Rectal smooth muscle tissue (tissue), 1 donor: ENCODE data around the gene ZNF575.
"Not testable (repeated sequence)": the region's sequence is repeated elsewhere in the genome, so short reads cannot be mapped to it uniquely, and the experiment has no call there.

ENCODE experiments used
- H3K27ac ChIP-seq: one replicate; pipeline ENCODE4 v1.7.0; 2013; ENCODE audit warnings: low read depth, low read length, inconsistent platforms
- H3K27me3 ChIP-seq: one replicate; pipeline ENCODE4 v1.7.0; 2013; ENCODE audit warnings: low read length; ENCODE audit not compliant: control insufficient read depth, insufficient read depth
- H3K36me3 ChIP-seq: one replicate; pipeline ENCODE4 v1.7.0; 2013; ENCODE audit warnings: low read length; ENCODE audit not compliant: control insufficient read depth, insufficient read depth
- H3K4me1 ChIP-seq: one replicate; pipeline ENCODE4 v1.7.0; 2013; ENCODE audit warnings: low read length; ENCODE audit not compliant: control insufficient read depth, insufficient read depth
- H3K4me3 ChIP-seq: one replicate; pipeline ENCODE4 v1.7.0; 2013; ENCODE audit warnings: low read length
- H3K9ac ChIP-seq: one replicate; pipeline ENCODE4 v1.7.0; 2013; ENCODE audit warnings: low read length

ZNF575 gene

GRCh38 chr19:43534816-43535761 is 2.1 kb downstream of the ZNF575 start:
- no peak overlapping the region for H3K4me3 ChIP-seq
- no peak overlapping the region for H3K9ac ChIP-seq
- peaks cover 7% of the 10 kb centered on the region for H3K4me1 ChIP-seq
- no peaks in the 10 kb centered on the region for H3K27me3 ChIP-seq
- H3K36me3 ChIP-seq = peaks cover under 1% of the 10 kb centered on the region
- H3K27ac ChIP-seq = peak overlapping the region; percentile 94

GRCh38 chr19:43538922-43539321 is 5.9 kb downstream of the ZNF575 start:
- no peak overlapping the region for H3K27ac ChIP-seq
- no peak overlapping the region for H3K9ac ChIP-seq
- peaks cover 20% of the 10 kb centered on the region for H3K36me3 ChIP-seq
- H3K4me1 ChIP-seq = peaks cover 4% of the 10 kb centered on the region
- no peaks in the 10 kb centered on the region for H3K27me3 ChIP-seq
- H3K4me3 ChIP-seq = no peak overlapping the region

GRCh38 chr19:43540381-43540780 is 7.4 kb downstream of the ZNF575 start:
- peaks cover 29% of the 10 kb centered on the region for H3K36me3 ChIP-seq
- no peaks in the 10 kb centered on the region for H3K4me1 ChIP-seq
- H3K27me3 ChIP-seq = no peaks in the 10 kb centered on the region
- H3K9ac ChIP-seq = no peak overlapping the region
- no peak overlapping the region for H3K27ac ChIP-seq
- no peak overlapping the region for H3K4me3 ChIP-seq

GRCh38 chr19:43541920-43542650 is 9.1 kb downstream of the ZNF575 start:
- Histone ChIP-seq H3K4me3 (no peak overlapping the region), H3K36me3 (peaks cover 36% of the 10 kb centered on the region), H3K9ac (no peak overlapping the region), H3K27me3 (no peaks in the 10 kb centered on the region), H3K4me1 (no peaks in the 10 kb centered on the region), H3K27ac (no peak overlapping the region)

GRCh38 chr19:43544077-43544476 is 11.1 kb downstream of the ZNF575 start:
- Histone ChIP-seq H3K4me1 (no peaks in the 10 kb centered on the region), H3K9ac (no peak overlapping the region), H3K27ac (no peak overlapping the region), H3K27me3 (no peaks in the 10 kb centered on the region), H3K4me3 (no peak overlapping the region), H3K36me3 (peaks cover 36% of the 10 kb centered on the region)

- peaks cover 33% of the 10 kb centered on the region for H3K36me3 ChIP-seq
- H3K9ac ChIP-seq = no peak overlapping the region
- H3K27ac ChIP-seq = no peak overlapping the region
- no peaks in the 10 kb centered on the region for H3K4me1 ChIP-seq
- no peaks in the 10 kb centered on the region for H3K27me3 ChIP-seq
- no peak overlapping the region for H3K4me3 ChIP-seq
Observed at GRCh38 chr19:43545276-43545675, 12.3 kb downstream of the ZNF575 start.

- Histone ChIP-seq H3K27me3 (no peaks in the 10 kb centered on the region), H3K27ac (no peak overlapping the region), H3K9ac (no peak overlapping the region), H3K4me1 (no peaks in the 10 kb centered on the region), H3K36me3 (peaks cover 30% of the 10 kb centered on the region), H3K4me3 (no peak overlapping the region)
Observed at GRCh38 chr19:43545981-43546380, 13.0 kb downstream of the ZNF575 start.

GRCh38 chr19:43546581-43546980 is 13.6 kb downstream of the ZNF575 start:
- H3K27ac ChIP-seq = no peak overlapping the region
- H3K4me3 ChIP-seq = no peak overlapping the region
- H3K4me1 ChIP-seq = no peaks in the 10 kb centered on the region
- H3K36me3 ChIP-seq = peaks cover 30% of the 10 kb centered on the region
- H3K9ac ChIP-seq = no peak overlapping the region
- H3K27me3 ChIP-seq = no peaks in the 10 kb centered on the region

- peaks cover 33% of the 10 kb centered on the region for H3K36me3 ChIP-seq
- not testable (repeated sequence) for H3K9ac ChIP-seq, H3K4me1 ChIP-seq, H3K27ac ChIP-seq, H3K27me3 ChIP-seq, H3K4me3 ChIP-seq
Observed at GRCh38 chr19:43547926-43548325, 14.9 kb downstream of the ZNF575 start.

- no peak overlapping the region for H3K27ac ChIP-seq
- peaks cover 28% of the 10 kb centered on the region for H3K36me3 ChIP-seq
- no peaks in the 10 kb centered on the region for H3K4me1 ChIP-seq
- H3K4me3 ChIP-seq = no peak overlapping the region
- no peak overlapping the region for H3K9ac ChIP-seq
- H3K27me3 ChIP-seq = no peaks in the 10 kb centered on the region
Observed at GRCh38 chr19:43548706-43549105, 15.7 kb downstream of the ZNF575 start.

- H3K36me3 ChIP-seq = peaks cover 16% of the 10 kb centered on the region
Observed at GRCh38 chr19:43551399-43552197, 18.6 kb downstream of the ZNF575 start.

GRCh38 chr19:43552198-43552450 is 19.1 kb downstream of the ZNF575 start:
- no peak overlapping the region for H3K27ac ChIP-seq
- peaks cover 13% of the 10 kb centered on the region for H3K36me3 ChIP-seq
- no peak overlapping the region for H3K9ac ChIP-seq
- no peaks in the 10 kb centered on the region for H3K4me1 ChIP-seq
- no peaks in the 10 kb centered on the region for H3K27me3 ChIP-seq
- no peak overlapping the region for H3K4me3 ChIP-seq

More at GRCh38 chr19:43551399-43552197, 18.6 kb downstream of the ZNF575 start:
- Histone ChIP-seq H3K4me1 (no peaks in the 10 kb centered on the region), H3K4me3 (no peak overlapping the region), H3K27ac (no peak overlapping the region), H3K9ac (no peak overlapping the region), H3K27me3 (no peaks in the 10 kb centered on the region)
